Upper lobe of left lung (tissue), 4 donors: ENCODE measurements around the gene GSG1L.

Experiments
- EP300 ChIP-seq, 4 donors: sonication (generic); formaldehyde crosslinking; IDR thresholded peaks; one replicate each; pipeline ENCODE4 v1.5.1; 2017; ENCODE audit warnings: antibody characterized with exemption in 4 of 4, control low read depth in 2 of 4
- POLR2A ChIP-seq, 4 donors: fragments of 450-650 bp; IDR thresholded peaks; one replicate each; pipeline ENCODE4 v1.5.1; 2016 to 2017; ENCODE audit warnings: antibody characterized with exemption in 4 of 4, mild to moderate bottlenecking in 2 of 4
- POLR2AphosphoS5 ChIP-seq, 2 donors: sonication (generic); formaldehyde crosslinking; IDR thresholded peaks; one replicate each; pipeline ENCODE4 v1.5.1; 2017; ENCODE audit warnings: antibody characterized with exemption in 2 of 2
- TF ChIP-seq, protein P1 (sequence below), 6 experiments: fragments of 450-650 bp in 4 of 6; fragments of 200-600 bp in 2 of 6; sonication (generic) in 2 of 6; IDR thresholded peaks; one replicate each; pipeline ENCODE4 v1.5.1; 2016 to 2019; ENCODE audit warnings: antibody characterized with exemption in 6 of 6

DNA sequence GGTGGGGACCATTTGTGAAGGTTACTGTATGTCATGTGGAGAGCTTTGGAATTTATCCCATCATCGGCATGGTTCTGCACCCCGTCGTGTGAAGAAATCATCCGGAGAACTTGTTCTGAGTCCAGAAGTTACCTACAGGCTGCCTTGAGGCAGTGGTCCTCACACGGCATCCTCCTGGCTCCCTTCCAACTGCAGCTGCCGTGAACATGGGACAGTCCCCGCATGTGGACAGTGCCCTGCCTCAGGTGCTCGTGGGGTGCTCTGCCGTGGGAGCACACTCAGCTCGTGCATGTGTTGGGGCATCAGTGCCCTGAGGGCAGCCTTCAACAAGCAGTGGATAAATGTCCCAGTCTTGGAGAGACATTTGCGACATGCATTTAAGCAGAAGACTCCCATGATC is 324.9 kb downstream of the GSG1L start:
- TF ChIP-seq POLR2A (IDR thresholded peaks at IDR 0.05) (no peak), POLR2AphosphoS5 (IDR thresholded peaks at IDR 0.05) (no peak), EP300 (IDR thresholded peaks at IDR 0.05) (no peak)
- TF ChIP-seq, protein P1, sequence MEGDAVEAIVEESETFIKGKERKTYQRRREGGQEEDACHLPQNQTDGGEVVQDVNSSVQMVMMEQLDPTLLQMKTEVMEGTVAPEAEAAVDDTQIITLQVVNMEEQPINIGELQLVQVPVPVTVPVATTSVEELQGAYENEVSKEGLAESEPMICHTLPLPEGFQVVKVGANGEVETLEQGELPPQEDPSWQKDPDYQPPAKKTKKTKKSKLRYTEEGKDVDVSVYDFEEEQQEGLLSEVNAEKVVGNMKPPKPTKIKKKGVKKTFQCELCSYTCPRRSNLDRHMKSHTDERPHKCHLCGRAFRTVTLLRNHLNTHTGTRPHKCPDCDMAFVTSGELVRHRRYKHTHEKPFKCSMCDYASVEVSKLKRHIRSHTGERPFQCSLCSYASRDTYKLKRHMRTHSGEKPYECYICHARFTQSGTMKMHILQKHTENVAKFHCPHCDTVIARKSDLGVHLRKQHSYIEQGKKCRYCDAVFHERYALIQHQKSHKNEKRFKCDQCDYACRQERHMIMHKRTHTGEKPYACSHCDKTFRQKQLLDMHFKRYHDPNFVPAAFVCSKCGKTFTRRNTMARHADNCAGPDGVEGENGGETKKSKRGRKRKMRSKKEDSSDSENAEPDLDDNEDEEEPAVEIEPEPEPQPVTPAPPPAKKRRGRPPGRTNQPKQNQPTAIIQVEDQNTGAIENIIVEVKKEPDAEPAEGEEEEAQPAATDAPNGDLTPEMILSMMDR (IDR thresholded peaks at IDR 0.05), result no peak
